Endothelial cell of coronary artery (primary cell): Measurements from ENCODE around the gene ZNHIT3. TPM values are rescaled to one million over a fixed set of nuclear protein-coding genes. Genes with fewer than 3 reads are reported as not detected.

ENCODE experiments used
- total RNA-seq: library from RNA; depleted of rRNA; stranded (reverse); fragments of >200 nt; gene quantifications from 2 replicates; pipeline ENCODE4 v1.2.3, GENCODE V29; 2014

ZNHIT3 gene
- total RNA-seq, result 24.7 and 30.9 TPM in 2 replicates

GRCh38 chr17:36486204-36487194 is at the start of gene ZNHIT3:
ZNHIT3 (plus strand) TSS chr17:36486681; CDS start chr17:36486700, 19 bp downstream.

GRCh38 chr17:36534840-36535668 is 48.6 kb downstream of the ZNHIT3 start, which contains the start of the genes MYO19 and PIGW:
MYO19 (minus strand) TSS chr17:36534868; CDS start chr17:36532538, 2,330 bp downstream.
PIGW (plus strand) TSS chr17:36534987; CDS start chr17:36537102, 2,115 bp downstream.

GRCh38 chr17:36544307-36545076 is 58.0 kb downstream of the ZNHIT3 start, which contains the start of gene GGNBP2:
GGNBP2 (plus strand) TSS chr17:36544919; CDS start chr17:36545725, 806 bp downstream.

Other genes with a start within 250 kb of the ZNHIT3 start
- gene TBC1D3I, start 222.1 kb upstream of the ZNHIT3 start, total RNA-seq, result under 0.01 and 0.38 TPM in 2 replicates
- gene TBC1D3G, start 162.8 kb upstream of the ZNHIT3 start, total RNA-seq, result not detected in 2 replicates
- gene TBC1D3H, start 98.2 kb upstream of the ZNHIT3 start, total RNA-seq, result not detected in 2 replicates
- gene MYO19, start 48.2 kb downstream of the ZNHIT3 start, total RNA-seq, result 47.5 and 58.3 TPM in 2 replicates
- 4.6 and 7.3 TPM in 2 replicates for gene PIGW, start 48.3 kb downstream of the ZNHIT3 start, total RNA-seq
- gene GGNBP2, start 58.2 kb downstream of the ZNHIT3 start, total RNA-seq, result 50.6 and 71.7 TPM in 2 replicates
- 5.9 and 6.4 TPM in 2 replicates for gene DHRS11, start 105.2 kb downstream of the ZNHIT3 start, total RNA-seq
- 2.9 and 4.0 TPM in 2 replicates for gene MRM1, start 114.9 kb downstream of the ZNHIT3 start, total RNA-seq